Right ventricle myocardium inferior (tissue), 1 donor: ENCODE results near the gene TMEM135. TPM values are rescaled to one million over a fixed set of nuclear protein-coding genes. Genes with fewer than 3 reads are reported as not detected.
A peak's percentile ranks its signal among the peaks of the same experiment; 100 is the strongest.
"Not testable (repeated sequence)": the region's sequence is repeated elsewhere in the genome, so short reads cannot be mapped to it uniquely, and the experiment has no call there.

Experiments used
- ATAC-seq: fragments of 200-7000 bp; cut with Tn5 transposase; one replicate; pipeline ENCODE4 v1.9.1; 2020; ENCODE audit warnings: mild to moderate bottlenecking, moderate library complexity
- DNase-seq: peaks from one replicate; pipeline ENCODE4 v3.0.0; 2021; ENCODE audit errors: missing footprints
- intact Hi-C: fragments of 100-400 bp; cut with DNase I; formaldehyde crosslinking; loops from one replicate; pipeline ENCODE4 v1.11.0; 2022
- total RNA-seq: library from RNA; stranded (reverse); fragmentation: NEBNext Ultra II Directional; extraction: Animal tissue kit (Norgen Biotek cat#: 25700); gene quantifications from one replicate; pipeline ENCODE4 v1.2.1, GENCODE V29; 2021
- donor health status: DM: no; HTN: yes; CAD: no; lungs with severe emphysema.

Gene TMEM135
- total RNA-seq, 1 donor from 2014 or later = 18.1 TPM

GRCh38 chr11:87263264-87263838, 225.6 kb downstream of the TMEM135 start:
- ATAC-seq = no peak
- intact Hi-C loops = no loop called here

DNA sequence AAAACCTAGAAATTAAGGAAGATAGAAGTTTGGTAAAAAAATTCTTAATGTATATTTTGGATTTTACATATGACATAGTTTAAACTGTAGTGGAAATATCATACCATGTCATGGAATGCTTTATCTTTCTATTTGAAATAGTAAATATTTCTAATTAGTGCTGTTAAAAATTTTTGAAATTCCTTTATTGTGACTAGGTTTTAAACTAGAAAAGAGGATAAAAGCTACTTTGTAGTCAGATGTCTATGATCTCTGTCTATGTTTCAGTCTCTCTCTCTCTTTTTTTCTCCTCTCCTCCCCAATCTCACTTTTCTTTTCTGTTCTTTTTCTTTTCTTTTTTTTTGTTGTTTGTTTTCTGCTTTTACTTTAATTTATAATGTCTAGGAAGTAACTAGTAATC, 226.2 kb downstream of the TMEM135 start:
- no peak for DNase-seq
- intact Hi-C loops = no loop called here
- ATAC-seq = no peak

More at GRCh38 chr11:87263264-87263838, 225.6 kb downstream of the TMEM135 start:
- DNase-seq = no peak

GRCh38 chr11:87265132-87265531, 227.4 kb downstream of the TMEM135 start:
- DNase-seq = no peak
- ATAC-seq = no peak
- intact Hi-C loops = no loop called here

- DNase-seq (no peak), ATAC-seq (no peak)
- intact Hi-C loops = no loop called here
Observed at GRCh38 chr11:87265979-87266378, 228.2 kb downstream of the TMEM135 start.

DNA sequence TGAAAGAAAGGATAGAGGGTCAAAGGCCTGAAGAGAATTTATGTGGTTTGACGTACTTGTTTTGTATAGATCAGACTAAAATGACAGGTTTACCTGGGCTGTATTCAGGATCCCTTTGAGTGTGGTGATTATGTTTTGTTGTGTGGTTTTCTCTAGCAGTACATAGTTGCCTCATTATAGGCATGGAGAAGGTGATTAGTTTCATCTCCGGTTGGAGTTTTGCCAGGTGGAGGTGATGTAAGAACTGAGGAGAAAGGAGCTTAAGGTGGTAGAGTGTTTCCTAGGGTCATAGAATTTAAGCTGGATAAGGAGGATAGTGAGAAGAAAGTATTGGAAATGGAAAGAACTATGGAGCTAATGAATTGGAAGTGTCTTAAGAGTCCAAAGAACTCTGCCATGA, 229.0 kb downstream of the TMEM135 start:
- DNase-seq = no peak
- ATAC-seq = no peak
- intact Hi-C loops = no loop called here

DNA sequence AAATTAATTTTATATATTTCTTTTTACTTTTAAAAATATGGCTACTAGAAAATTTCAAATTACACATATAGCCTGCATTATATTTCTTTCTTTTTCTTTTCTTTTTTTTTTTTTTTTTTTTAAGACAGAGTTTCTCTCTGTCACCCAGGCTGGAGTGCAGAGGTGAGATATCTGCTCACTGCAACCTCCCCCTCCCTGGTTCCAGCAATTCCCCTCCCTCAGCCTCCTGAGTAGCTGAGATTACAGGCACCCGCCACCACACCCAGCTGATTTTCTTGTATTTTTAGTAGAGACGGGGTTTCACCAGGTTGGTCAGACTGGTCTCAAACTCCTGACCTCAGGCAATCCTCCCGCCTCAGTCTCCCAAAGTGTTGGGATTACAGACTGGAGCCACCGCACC, 234.2 kb downstream of the TMEM135 start:
- ATAC-seq, DNase-seq, intact Hi-C loops: not testable (repeated sequence)

DNA sequence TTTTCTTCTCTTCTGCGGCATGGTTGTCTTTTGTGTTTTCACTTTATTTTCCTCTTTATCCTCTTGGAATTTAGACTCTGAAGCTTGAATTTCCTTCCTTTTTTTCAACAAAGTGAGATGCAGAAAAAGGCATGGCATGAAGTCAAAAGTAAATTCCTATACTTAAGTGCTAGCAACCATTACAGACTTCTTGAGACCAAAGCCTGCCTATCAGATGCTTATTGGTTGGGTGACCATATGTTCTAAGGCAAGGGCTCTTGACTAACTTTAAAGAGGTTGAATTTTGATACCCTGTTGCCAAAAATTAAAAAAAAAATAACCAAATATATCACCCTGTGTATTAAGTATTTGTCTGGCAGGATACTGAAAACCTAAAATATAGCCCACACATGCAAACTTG, 237.4 kb downstream of the TMEM135 start:
- ATAC-seq (no peak), DNase-seq (no peak)
- intact Hi-C loops = no loop called here

GRCh38 chr11:87280143-87280542, 242.4 kb downstream of the TMEM135 start:
- no peak for ATAC-seq
- intact Hi-C loops = no loop called here

DNA sequence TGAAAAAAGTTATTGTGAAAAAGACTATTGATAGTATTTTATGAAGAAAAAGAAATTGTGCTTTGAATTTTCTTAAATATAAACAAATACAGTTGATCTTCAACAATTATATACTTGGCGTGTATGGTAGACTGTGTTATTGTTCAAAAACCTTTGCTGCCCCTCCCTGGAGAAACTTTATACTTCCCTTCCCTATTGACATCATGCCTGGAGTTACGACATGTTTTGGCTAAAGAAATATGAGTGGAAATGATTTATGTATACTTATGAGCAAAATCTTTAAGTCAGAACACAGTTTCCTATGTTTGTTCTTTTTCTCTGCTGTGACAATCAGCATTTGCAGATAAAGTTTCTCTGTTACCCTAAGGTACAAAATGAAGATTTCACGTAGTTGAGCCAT, 243.8 kb downstream of the TMEM135 start:
- intact Hi-C loops = no loop called here
- DNase-seq (no peak), ATAC-seq (peak; percentile 65)

More at GRCh38 chr11:87280143-87280542, 242.4 kb downstream of the TMEM135 start:
- DNase-seq = no peak

- intact Hi-C loops = no loop called here
- DNase-seq = no peak
- no peak for ATAC-seq
Observed at GRCh38 chr11:87284306-87284705, 246.6 kb downstream of the TMEM135 start.

DNA sequence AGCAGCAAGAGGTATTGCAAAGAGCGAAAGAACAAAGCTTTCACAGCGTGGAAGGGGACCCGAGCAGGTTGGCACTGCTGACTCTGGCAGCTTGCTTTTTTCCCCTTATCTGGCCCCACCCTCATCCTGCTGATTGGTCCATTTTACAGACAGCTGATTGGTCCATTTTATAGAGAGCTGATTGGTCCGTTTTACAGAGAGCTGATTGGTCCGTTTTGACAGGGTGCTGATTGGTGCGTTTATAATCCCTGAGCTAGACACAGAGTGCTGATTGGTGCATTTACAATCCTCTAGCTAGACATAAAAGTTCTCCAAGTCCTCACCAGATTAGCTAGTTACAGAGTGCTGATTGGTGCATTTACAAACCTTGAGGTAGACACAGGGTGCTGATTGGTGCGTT, 247.9 kb downstream of the TMEM135 start:
- DNase-seq, intact Hi-C loops: not testable (repeated sequence)

GRCh38 chr11:87286338-87286737, 248.6 kb downstream of the TMEM135 start:
- intact Hi-C loops = no loop called here
- DNase-seq (no peak), ATAC-seq (no peak)

More for the DNA sequence above, 247.9 kb downstream of the TMEM135 start:
- ATAC-seq = not testable (repeated sequence)

DNA sequence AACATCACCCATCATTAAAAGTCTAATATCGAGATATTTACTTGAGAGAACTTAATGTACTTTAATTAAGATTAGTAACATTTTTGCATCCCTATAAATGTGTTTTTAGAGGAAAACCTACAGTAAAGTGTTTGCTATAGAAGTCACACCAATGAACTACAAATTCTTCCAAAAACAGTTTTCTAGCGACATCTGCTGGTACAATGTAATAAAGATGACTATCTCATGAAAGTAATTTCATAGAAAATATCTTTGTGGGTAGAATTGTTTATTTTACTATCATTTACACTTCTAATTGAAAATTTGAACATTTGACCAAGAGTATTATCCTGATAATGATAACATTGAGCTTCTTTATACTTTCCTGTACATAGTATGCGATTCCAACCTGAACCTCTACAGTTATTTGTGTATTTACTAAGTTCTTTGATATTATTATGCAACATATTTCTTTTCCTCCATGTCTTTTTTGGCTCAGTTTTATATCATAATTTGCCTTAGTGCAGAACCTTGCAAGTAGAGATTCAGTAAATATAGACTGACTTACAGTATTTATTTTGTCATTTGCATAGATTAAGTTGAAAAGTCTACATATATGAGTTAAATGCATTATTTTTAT, 252.7 kb downstream of the TMEM135 start:
- intact Hi-C loops = loop anchor here (1.0 to 2.0 kb wide), 2 partner anchors 351 to 420 kb away; no protein-coding TSS in a partner anchor
- ATAC-seq (no peak), DNase-seq (no peak)

GRCh38 chr11:87292598-87292997, 254.9 kb downstream of the TMEM135 start:
- intact Hi-C loops = no loop called here
- no peak for DNase-seq
- ATAC-seq = no peak

DNA sequence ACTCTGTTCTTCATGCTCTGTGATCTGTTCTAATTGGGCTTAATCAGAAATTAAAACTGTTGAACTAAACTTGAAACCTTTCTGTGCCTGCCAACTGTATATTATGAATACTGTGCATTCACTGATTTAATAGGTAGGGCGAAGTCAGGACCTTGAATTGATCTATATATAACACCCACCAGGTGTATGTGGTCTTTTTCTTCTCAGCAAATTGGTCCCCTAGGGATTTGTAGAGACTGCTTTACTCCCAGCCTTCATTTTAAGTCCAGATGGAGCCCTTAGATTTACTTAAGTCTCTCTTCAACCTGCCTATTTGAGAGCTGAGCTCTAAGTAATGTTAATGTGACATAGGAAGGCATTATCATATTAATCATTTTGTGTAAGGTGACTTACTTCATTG, 257.5 kb downstream of the TMEM135 start:
- DNase-seq (no peak), ATAC-seq (no peak)
- intact Hi-C loops = no loop called here

GRCh38 chr11:87296627-87297026, 258.9 kb downstream of the TMEM135 start:
- no peak for ATAC-seq
- DNase-seq = no peak
- intact Hi-C loops = no loop called here

- intact Hi-C loops = no loop called here
- DNase-seq (no peak), ATAC-seq (no peak)
Observed at GRCh38 chr11:87298155-87298554, 260.4 kb downstream of the TMEM135 start.

GRCh38 chr11:87299041-87299481, 261.3 kb downstream of the TMEM135 start:
- no peak for ATAC-seq
- intact Hi-C loops = no loop called here
- no peak for DNase-seq

- ATAC-seq (peak; percentile 29), DNase-seq (no peak)
- intact Hi-C loops = no loop called here
Observed at GRCh38 chr11:87300640-87301380, 263.1 kb downstream of the TMEM135 start.
